ENCODE measurements around the gene TMEM272.

GRCh38 chr13:51844862-51845573 is at the start of gene TMEM272:
- TF ChIP-seq POLR2A (IDR thresholded peaks at IDR 0.05; ENCODE audit: low read depth, low read length) = no peak
- no peak for TF ChIP-seq POLR2AphosphoS5 (IDR thresholded peaks at IDR 0.05; ENCODE audit: low read depth, low read length)
- no peak for TF ChIP-seq TAF1 (IDR thresholded peaks at IDR 0.05; ENCODE audit: borderline replicate concordance, low read depth, low read length)

Data from GM12892 (cell line).